NCI-H2081 (cell line): Measurements from ENCODE around the gene TMEM8B.

ENCODE experiments used
- DNase-seq, 2 experiments: peaks; one replicate each; lab custom pipeline; 2025; lab: John Stamatoyannopoulos, UW

Gene TMEM8B, protein sequence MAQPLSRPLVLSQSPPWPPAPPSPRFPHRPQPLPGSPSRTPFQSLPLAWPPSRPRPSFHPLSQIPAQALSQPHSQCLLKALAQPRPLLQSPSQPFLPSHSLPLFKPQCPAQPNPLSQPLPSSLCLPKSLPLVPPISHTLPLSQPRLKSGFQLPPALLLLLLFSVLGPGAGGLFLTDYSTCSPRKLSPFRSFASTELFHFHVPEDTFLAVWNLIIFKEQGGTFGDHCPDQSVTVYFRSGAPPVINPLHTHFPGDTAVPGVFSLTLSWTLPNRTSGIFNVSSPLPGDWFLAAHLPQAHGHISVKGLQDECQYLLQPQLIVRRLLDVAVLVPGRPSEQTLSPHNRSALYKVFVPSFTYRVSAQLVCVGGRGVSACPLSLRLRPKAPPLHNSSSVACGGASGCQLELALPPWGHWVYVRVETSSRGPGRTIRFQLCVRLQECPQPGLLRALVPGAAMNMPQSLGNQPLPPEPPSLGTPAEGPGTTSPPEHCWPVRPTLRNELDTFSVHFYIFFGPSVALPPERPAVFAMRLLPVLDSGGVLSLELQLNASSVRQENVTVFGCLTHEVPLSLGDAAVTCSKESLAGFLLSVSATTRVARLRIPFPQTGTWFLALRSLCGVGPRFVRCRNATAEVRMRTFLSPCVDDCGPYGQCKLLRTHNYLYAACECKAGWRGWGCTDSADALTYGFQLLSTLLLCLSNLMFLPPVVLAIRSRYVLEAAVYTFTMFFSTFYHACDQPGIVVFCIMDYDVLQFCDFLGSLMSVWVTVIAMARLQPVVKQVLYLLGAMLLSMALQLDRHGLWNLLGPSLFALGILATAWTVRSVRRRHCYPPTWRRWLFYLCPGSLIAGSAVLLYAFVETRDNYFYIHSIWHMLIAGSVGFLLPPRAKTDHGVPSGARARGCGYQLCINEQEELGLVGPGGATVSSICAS

DNA sequence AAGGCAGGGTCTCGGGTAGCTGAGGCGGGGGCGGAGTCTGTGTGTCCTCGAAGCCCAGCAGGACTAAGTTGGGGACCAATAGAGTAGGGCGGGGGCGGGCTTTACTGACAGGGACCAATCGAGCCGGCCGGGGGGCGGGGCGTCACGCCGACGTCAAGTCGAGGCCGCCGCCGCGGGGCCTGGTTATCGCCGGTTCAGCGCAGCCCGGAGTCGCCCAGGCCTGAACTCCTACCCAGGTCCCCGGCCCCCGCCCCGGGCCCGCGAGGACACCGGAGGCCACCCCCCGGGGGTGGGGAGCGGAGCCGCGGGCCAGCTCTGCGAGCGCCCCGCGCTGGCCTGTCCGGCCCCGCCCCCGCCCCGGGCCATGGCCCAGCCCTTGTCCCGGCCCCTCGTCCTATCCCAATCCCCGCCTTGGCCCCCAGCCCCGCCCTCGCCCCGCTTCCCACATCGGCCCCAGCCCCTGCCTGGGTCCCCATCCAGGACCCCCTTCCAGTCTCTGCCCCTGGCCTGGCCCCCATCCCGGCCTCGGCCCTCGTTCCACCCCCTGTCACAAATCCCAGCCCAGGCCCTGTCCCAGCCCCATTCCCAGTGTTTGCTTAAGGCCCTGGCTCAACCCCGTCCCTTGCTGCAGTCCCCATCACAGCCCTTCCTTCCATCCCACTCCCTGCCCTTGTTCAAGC lies at the start of gene TMEM8B:
TSS of gene TMEM8B (plus strand) at position 145 of the 680 bp plus-strand sequence. CDS start at position 365, 220 bp downstream.
- DNase-seq, result peak; percentile 93

DNA sequence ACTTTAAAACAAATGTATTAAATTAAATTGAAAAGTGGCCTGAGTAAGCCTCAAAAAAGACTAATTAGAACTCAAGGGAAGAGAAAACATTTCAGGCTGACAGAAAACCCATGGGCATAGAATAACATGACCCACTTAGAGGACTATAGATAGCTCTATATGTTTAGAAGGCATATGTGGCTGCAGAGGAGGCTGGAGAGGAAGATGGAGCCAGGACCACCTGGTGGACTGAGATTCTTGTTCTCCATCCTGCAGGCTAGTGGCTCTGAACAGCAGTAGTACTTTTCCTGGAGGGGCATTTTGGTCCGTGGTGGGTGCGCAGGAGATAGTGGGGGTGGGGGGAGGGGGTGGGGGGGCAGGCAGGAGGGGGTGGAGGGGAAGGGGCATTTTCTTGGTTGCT lies 48.0 kb upstream of the TMEM8B start:
- no peak for DNase-seq

DNA sequence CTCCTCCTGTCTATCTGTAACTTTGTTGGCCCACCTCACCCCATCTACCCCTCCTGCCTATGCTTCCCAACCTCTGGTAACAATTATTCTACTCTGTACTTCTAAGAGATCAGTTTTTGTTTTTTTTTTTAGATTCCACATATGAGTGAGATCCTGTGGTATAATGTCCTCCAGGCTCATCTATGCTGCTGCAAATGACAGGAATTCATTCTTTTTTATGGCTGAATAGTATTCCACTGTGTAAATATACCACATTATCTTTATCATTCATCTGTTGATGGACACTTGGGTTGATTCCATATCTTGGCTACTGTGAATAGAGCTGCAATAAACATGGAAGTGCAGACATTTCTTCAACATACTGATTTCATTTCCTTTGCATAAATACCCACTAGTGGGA lies 45.6 kb upstream of the TMEM8B start:
- DNase-seq, result no peak

DNA sequence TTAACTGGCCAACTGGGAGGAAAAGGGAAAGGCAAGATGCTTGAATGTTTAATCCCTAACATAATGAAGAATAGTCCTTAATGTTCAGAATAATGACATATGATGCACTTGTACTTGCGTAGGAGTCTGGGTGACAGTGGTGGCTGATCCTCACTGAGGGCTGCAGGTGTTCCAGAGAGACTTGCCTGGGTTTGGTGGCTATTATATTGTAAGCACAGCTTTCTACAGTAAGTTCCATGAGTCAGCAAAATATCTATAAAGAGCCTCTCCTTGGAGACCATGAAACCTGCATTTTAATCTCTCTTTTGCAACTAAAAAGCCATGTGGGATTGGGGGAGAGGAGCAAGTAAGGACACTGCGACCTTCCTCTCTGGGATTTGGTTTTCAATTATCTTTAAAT lies 39.5 kb upstream of the TMEM8B start:
- DNase-seq, result no peak

DNA sequence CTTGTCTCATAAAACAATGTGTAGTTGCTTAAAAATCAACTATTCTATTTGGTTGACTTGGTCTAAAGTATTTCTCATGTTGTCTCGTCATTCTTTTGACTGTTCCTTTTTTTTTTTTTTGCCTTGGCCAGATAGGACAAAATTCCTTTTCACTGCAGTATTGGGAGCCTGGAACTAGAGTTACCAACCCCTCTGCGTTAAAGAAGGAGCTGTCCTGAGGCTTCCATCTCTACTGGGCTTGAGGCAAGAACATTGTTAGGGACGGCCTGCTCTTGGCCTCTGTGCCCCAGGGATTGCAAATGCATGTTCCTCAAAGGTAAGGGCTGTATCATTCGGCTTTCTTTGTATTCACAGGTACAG lies 39.0 kb upstream of the TMEM8B start:
- DNase-seq, result no peak

DNA sequence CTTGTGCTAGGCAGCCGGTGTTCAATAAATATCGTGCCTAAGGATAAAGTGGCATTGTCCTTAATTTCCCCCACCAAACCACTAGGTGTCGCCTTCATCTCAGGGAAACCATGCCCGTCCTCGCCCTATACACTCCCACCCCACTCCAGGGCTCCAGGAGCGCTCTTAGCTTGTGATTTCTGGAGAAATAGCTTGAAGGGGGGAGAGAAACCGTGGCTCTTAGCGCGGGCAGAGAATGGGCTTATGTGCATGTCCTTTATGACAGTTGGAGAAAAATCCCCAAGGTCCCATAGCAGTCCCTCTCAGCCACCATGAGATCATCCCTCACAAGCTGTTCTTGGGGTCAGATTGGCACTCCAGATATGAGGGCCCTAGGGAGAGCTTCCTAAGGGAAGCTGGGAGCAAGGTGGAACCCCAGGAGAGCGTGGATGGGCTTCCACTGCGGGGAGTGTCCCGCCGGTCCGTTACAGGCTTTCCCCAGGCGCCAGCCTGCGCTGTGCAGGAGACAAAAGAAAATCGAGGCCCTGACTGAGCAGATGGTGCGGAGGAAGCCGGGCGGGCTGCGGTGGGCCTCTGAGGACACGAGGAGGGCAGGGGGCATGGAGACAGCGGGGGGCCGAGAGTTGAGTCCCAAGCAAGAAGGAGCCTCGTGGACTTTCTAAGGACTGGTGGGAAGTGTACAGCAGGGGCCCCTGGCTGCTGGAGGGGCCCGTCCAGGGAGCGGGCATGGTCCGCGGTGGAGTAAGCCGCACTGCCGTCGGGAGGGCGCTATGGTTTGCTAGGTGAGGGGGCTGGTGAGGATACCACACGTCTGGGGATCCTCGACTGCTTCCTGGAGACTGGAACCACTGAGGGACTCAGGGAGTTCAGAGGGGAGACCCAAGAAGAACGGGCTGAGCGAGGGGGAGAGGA lies 38.4 kb upstream of the TMEM8B start:
- DNase-seq, result peak; percentile 81 to 82

DNA sequence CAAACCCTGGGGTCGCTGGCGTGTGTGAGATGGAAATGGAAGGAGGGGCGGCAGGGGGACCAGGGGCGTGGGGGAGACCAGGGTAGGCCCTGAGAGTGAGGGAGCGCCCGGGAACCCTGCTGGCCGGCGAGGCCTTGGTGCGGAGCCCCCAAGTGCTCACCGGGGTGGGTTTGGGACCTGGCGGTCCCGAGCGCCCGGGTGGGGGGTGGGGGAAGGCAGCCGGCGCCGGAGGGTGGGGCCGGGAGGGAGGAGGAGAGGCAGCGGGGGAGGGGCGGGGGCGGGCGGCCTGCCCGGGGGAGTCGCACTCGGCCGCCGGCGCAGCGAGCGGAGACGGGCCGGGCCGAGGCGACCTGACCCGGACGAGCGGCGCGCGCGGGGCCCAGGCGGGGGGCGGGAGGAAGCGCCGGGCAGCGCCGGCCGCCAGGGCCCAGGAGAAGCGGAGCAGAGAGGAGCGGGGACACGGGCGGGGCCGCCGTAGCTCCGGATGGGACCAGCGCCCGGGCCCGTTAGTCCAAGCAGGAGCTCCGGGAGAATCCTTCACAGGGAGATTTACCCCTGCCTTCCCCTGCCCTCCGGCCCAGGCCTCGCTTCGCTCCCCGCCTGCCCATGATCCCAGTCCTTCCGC lies 37.6 kb upstream of the TMEM8B start, which contains the start of gene NPR2:
TSS of gene NPR2 (plus strand) at position 295 of the 625 bp plus-strand sequence. CDS start 818 bp downstream, outside the sequence.
- no peak for DNase-seq

DNA sequence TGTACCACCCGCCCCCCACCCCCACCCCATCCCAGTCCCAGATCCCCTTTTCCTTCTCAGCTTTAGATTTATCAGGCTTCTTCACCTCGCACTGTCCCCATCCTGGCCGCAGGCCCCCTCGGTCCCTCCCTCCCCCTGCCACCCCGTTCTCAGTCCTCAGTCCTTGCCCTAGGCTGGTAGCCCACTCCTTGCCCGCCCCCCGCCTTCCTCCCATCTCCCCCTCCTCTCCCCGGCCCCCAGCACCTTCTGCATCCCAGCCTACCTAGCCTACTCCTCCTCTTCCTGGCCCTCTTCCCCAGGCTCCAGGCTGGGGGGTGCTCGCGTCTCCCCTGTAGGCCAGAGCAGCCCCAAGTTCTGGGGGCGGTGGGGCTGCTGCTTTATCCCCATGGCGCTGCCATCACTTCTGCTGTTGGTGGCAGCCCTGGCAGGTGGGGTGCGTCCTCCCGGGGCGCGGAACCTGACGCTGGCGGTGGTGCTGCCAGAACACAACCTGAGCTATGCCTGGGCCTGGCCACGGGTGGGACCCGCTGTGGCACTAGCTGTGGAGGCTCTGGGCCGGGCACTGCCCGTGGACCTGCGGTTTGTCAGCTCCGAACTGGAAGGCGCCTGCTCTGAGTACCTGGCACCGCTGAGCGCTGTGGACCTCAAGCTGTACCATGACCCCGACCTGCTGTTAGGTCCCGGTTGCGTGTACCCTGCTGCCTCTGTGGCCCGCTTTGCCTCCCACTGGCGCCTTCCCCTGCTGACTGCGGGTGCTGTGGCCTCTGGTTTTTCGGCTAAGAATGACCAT lies 36.8 kb upstream of the TMEM8B start:
- DNase-seq, result no peak

DNA sequence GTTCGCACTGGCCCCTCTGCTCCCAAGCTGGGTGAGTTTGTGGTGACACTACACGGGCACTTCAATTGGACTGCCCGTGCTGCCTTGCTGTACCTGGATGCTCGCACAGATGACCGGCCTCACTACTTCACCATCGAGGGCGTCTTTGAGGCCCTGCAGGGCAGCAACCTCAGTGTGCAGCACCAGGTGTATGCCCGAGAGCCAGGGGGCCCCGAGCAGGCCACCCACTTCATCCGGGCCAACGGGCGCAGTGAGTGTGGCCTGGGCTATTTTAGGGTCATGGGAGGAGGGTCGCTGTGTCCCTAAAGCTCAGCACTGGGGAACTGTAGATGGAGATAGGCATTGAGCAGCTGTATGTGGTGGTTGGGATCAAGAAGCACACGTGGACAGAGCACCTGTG lies 36.2 kb upstream of the TMEM8B start:
- DNase-seq, result no peak

DNA sequence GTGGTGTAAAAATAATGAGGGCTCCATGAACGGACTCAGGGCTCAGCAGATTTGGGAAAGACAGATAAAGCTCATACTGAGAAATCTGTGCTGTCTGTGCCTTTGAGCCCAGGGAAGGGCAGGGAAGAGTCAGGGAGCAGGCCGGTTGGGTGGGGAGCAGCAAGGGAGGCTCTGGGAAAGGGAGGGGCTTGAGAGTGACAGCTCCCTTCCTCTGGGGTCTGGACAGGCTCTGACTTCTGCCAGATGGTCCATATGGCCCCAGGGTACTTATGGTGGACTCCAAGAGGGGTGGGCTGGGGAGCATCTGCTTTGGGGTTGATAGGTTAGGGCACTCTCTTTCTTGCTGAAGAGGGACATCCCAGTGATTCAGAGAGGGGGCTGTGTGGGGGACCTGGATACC lies 35.6 kb upstream of the TMEM8B start:
- no peak for DNase-seq

DNA sequence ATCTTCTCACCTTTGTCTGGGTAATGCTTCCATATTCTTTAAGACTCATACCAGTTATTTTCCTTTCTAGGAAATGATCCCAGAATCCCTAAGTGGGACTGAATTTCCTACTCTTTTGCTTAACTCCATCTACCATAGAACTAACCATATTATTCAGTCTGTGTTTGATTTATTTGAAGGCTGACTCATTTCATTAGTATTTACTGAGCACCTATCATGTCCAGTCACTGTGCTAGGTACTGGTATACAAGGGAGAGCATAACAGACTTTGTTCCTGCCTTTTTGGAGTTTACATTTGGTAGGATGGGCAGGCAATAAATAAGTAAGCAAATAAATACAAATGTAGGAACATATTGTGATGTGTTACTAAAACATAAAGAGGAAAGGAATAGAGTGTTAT lies 33.3 kb upstream of the TMEM8B start:
- DNase-seq, result no peak

DNA sequence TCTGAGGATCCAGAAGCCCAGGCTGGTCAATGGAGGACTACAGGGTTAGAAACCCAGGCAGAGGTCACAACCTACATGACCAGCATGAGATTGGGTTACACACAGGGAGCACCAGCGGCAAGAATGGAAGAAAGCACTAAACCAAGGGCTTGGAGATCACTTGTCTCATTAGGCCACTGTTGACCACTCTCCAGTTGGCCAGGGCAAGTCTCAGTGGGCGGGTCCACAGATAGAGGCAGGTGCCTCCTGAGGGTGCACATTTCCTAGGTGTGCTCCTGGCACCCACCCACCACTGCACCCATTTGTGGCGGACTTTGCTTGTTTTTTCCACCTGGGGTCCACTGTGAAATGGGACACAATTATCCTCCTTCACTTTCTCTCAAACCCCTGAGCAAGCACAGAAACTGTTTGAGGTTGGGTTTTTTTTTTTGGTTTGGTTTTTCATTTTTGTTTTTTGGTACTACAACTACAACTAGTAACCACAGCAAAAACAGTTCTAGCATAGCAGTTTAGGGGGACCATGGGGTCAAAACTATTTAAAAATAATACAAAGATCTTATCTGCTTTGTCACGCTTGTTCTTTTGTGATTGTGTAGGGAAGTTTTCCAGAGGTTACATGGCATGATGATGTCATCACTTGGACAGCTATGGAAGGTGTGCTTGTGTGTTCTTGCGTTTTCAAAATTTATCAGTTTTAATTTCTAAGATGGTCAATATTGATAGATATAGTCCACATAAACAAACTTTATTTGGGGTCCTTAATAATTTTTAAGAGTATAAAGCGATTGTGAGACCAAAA lies 31.5 kb upstream of the TMEM8B start:
- DNase-seq, result no peak

DNA sequence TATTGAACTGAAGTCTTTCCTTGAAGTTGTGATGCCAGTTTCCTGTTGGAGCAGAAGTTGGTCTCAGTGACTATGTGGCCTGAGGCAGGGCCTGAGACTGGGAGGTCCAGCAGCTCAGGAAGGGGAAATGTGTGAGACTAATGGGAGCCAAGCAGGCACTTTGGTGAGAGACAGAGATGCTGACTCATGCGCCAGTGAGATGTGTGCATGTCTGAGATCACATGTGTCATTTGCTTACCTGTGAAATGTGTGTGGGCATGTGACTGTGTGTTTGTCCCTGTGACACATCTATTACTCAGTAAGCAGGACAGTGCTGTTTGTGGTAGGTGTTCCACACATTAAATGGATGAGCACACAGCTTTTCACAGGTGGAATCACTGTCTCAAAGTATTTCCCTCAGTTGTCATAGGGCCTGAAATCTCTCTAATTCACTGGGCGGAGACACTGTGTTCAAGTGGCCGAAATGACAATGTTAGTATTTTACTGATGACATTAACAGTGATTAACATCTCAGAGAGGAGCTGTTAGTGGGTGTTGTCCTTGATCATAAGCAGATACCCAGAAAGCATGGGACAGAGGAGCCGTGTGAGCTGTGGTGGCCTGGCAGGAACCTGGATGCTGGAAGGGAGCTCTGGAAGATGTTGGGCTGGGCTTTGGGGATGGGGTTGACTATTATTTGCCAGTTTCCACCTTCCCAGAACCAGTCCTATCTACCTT lies 30.2 kb upstream of the TMEM8B start:
- DNase-seq, result no peak

DNA sequence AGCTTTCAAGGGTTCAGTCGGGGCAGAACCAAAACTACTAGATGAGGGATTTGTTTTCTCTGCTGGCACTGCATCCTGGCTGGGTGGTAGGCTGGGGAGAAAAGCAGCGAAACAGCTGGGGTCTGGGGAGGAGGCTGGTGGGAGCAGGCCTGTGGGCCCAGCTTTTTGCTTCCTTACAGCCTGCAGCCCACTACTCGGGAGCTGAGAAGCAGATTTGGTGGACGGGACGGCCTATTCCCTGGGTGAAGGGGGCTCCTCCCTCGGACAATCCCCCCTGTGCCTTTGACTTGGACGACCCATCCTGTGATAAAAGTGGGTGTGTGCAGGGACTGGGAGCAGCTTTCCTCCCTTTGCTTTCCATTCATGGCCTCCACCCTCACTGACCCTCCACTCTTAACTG lies 28.5 kb upstream of the TMEM8B start:
- no peak for DNase-seq

DNA sequence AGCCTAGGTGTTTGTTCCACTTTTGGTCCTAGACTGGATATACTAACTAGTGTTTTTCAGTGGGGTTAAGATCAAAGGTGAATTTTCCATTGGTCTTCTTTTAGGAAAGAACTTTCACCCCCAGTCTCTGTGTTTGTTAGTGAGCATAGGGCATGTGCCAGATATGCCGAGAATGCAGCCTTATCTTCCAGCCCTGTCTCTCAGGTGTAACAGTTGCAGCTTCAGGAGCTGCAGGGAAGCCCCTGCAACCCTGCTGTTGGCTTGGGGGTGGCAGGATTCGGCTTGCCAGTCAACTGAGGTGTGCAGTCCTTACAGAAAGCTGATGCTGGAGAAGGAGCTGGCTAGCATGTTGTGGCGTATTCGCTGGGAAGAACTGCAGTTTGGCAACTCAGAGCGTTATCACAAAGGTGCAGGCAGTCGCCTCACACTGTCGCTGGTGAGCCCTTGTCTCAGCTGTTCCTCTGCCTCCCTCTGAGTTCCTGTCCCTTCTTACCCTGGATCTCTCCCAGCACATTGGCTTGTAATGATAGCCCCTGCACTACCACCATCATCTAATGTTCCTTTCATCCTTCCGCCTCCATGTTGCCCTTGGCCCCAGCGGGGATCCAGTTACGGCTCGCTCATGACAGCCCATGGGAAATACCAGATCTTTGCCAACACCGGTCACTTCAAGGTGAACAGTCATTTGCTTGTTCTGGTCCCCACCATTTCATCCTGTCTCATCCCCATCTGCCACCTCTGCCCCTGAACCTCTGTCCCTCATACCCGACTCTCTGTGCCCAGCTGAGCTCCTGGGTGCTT lies 27.5 kb upstream of the TMEM8B start:
- DNase-seq, result no peak

DNA sequence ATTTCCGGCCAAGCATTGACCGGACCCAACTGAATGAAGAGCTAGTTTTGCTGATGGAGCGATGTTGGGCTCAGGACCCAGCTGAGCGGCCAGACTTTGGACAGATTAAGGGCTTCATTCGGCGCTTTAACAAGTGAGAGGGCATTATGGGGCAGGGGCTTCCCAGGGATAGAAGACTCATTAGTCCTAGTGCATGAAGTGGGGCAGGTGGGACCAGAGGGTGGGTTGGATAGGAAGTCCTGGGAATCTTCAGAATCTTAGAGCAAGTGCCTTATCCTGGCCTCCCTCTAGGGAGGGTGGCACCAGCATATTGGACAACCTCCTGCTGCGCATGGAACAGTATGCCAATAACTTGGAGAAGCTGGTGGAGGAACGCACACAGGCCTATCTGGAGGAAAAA lies 22.9 kb upstream of the TMEM8B start:
- DNase-seq, result no peak

DNA sequence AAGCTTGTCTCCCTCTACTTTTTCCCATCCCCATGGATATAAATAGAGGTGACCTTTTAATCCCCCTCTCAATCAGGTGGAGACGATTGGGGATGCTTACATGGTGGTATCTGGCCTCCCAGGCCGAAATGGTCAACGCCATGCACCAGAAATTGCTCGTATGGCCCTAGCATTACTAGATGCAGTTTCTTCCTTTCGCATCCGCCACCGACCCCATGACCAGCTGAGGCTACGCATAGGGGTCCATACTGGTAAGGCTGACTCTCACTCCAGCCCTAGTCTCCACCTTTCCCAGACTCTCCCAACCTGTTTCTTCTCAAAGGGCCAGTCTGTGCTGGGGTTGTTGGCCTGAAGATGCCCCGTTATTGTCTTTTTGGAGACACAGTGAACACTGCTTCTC lies 20.6 kb upstream of the TMEM8B start:
- DNase-seq, result no peak

DNA sequence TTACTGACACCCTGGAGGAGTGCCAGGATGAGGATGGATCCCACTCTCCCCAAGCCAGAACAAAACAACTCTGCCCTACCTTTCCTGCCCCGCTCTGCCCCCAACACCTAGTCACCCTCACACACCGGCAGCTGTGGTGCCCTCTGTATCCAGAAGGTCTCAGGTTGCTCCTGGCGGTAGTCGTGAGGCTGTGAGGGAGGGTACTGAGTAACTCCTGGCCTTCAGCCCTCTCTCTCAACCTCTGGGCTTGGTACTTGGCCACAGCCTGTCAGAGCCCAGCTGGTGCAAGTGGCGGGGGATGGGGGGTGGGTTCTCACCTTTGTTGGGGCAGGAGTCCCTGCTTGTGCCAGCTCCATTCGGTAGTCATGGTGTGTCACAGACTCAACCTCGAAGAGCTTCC lies 18.9 kb upstream of the TMEM8B start:
- DNase-seq, result no peak
